GM12878 (cell line): ENCODE results near the gene KIAA0930. TPM values are rescaled to one million over a fixed set of nuclear protein-coding genes. Genes with fewer than 3 reads are reported as not detected.

Experiments used
- ATAC-seq: fragments of 200-7000 bp; cut with Tn5 transposase; 3 replicates; pipeline ENCODE4 v1.9.1; 2020; ENCODE audit warnings: mild to moderate bottlenecking, moderate library complexity
- BruUV-seq: library from RNA; stranded (reverse); fragments of 400-500 nt; replicated peaks from 2 replicates; lab custom pipeline; 2021; lab: Mats Ljungman, UMichigan
- CTCF ChIA-PET: fragments of 300-600 bp; sonication (Branson Sonifier 250); formaldehyde crosslinking; extraction: SDS; loops from one replicate; lab custom pipeline; 2021; ENCODE audit warnings: inconsistent platforms; lab: Yijun Ruan, JAX
- POLR2A ChIA-PET: fragments of 350-600 bp; formaldehyde crosslinking; extraction: SDS; loops from one replicate; lab custom pipeline; 2021; ENCODE audit warnings: inconsistent platforms; lab: Charles Lee
- RAD21 ChIA-PET: fragments of 300-600 bp; sonication (Branson Sonifier 250); formaldehyde crosslinking; loops from one replicate; lab custom pipeline; 2023; ENCODE audit warnings: antibody characterized with exemption; ENCODE audit not compliant: unreplicated experiment; lab: Charles Lee
- SMC1A ChIA-PET: fragments of 300-600 bp; sonication (Branson Sonifier 250); formaldehyde crosslinking; loops from one replicate; lab custom pipeline; 2023; ENCODE audit not compliant: unreplicated experiment, uncharacterized antibody; lab: Charles Lee
- DNase-seq: peaks from one replicate; pipeline ENCODE4 v3.0.0-alpha.2; 2011; ENCODE audit warnings: low read depth, low spot score
- FAIRE-seq: peaks from 3 replicates; lab custom pipeline; 2011; peaks lifted over from hg19 to GRCh38; lab: Jason Lieb, UNC
- H2AFZ ChIP-seq: 2 replicates; pipeline ENCODE4 v1.6.0; 2011; ENCODE audit warnings: low read depth, low read length, control low read depth; ENCODE audit not compliant: control insufficient read depth
- H3K27ac ChIP-seq: 2 replicates; pipeline ENCODE4 v1.5.1; 2011; ENCODE audit warnings: control low read depth; ENCODE audit not compliant: control insufficient read depth, insufficient read depth
- H3K27me3 ChIP-seq, 2 experiments: replicated peaks in 1 of 2; 2 replicates each; pipeline versions ENCODE4 v1.6.0 to v1.6.1; 2011; ENCODE audit warnings: low read length in 1 of 2; ENCODE audit not compliant: control insufficient read depth in 2 of 2, insufficient read depth in 2 of 2
- H3K36me3 ChIP-seq, 2 experiments: 2 replicates each; pipeline ENCODE4 v1.5.1; 2011; ENCODE audit warnings: low read length in 1 of 2; ENCODE audit not compliant: control insufficient read depth in 2 of 2, insufficient read depth in 2 of 2
- H3K4me1 ChIP-seq: 2 replicates; pipeline ENCODE4 v1.6.1; 2011; ENCODE audit warnings: mild to moderate bottlenecking, low read length, moderate library complexity, mixed read lengths; ENCODE audit not compliant: control insufficient read depth, insufficient read depth
- H3K4me2 ChIP-seq: 2 replicates; pipeline ENCODE4 v1.6.0; 2011; ENCODE audit warnings: control low read depth; ENCODE audit not compliant: control insufficient read depth, insufficient read depth
- H3K4me3 ChIP-seq: fragments of 200-600 bp; sonication (generic); 2 replicates; pipeline ENCODE4 v1.5.1; 2016
- H3K79me2 ChIP-seq: 2 replicates; pipeline ENCODE4 v1.6.0; 2011; ENCODE audit warnings: low read length; ENCODE audit not compliant: control insufficient read depth, insufficient read depth
- H3K9ac ChIP-seq: 2 replicates; pipeline ENCODE4 v1.8.0; 2011; ENCODE audit warnings: low read length, control low read depth, mixed read lengths; ENCODE audit not compliant: control insufficient read depth, insufficient read depth
- H3K9me3 ChIP-seq: replicated peaks from 3 replicates; pipeline ENCODE4 v1.5.1; 2011; ENCODE audit warnings: mild to moderate bottlenecking, low read length; ENCODE audit not compliant: control insufficient read depth, insufficient read depth
- H4K20me1 ChIP-seq: 2 replicates; pipeline ENCODE4 v1.6.0; 2011; ENCODE audit not compliant: control insufficient read depth, insufficient read depth
- E2F8 ChIP-seq: fragments of 450-650 bp; IDR thresholded peaks from 2 replicates; pipeline ENCODE4 v1.6.1; 2018; ENCODE audit warnings: mild to moderate bottlenecking, low read depth, moderate library complexity; ENCODE audit not compliant: partially characterized antibody
- FOXK2 ChIP-seq: fragments of 450-650 bp; IDR thresholded peaks from 2 replicates; pipeline ENCODE4 v1.6.1; 2017; ENCODE audit warnings: mild to moderate bottlenecking, moderate library complexity
- NFXL1 ChIP-seq: fragments of 450-650 bp; IDR thresholded peaks from 2 replicates; pipeline ENCODE4 v1.6.1; 2017; ENCODE audit warnings: antibody characterized with exemption, mild to moderate bottlenecking, borderline replicate concordance
- RB1 ChIP-seq: fragments of 450-650 bp; formaldehyde crosslinking; IDR thresholded peaks from 2 replicates; pipeline ENCODE4 v1.6.1; 2017; ENCODE audit warnings: mild to moderate bottlenecking, borderline replicate concordance
- STAT3 ChIP-seq: IDR thresholded peaks from 2 replicates; pipeline ENCODE4 v1.6.1; 2011; ENCODE audit warnings: low read depth, low read length, improper control_type of control experiment
- SUZ12 ChIP-seq: fragments of 200-600 bp; sonication (generic); IDR thresholded peaks from one replicate; pipeline ENCODE4 v1.6.1; 2018; ENCODE audit warnings: antibody characterized with exemption, mild to moderate bottlenecking; ENCODE audit not compliant: unreplicated experiment
- ZBED1 ChIP-seq: IDR thresholded peaks from 2 replicates; pipeline ENCODE4 v1.6.1; 2016; ENCODE audit warnings: borderline replicate concordance
- WGBS: methylation state at CpG from one replicate; pipeline ENCODE4 v1.1.6; 2016; ENCODE audit warnings: low lambda C conversion rate; ENCODE audit not compliant: insufficient replicate concordance, insufficient coverage; ENCODE audit errors: missing lambda C conversion rate; 5-methylcytosine and 5-hydroxymethylcytosine counted together
- in situ Hi-C: fragments of 300-500 bp; cut with MboI; formaldehyde crosslinking; loops from 9 replicates; pipeline ENCODE4 v1.14.3; 2018; ENCODE audit warnings: mixed read lengths
- intact Hi-C: fragments of 100-400 bp; cut with micrococcal nuclease; formaldehyde crosslinking; loops from one replicate; pipeline ENCODE4 v1.14.2; 2022; ENCODE audit not compliant: unreplicated experiment
- polyA plus RNA-seq, 11 experiments: library from polyadenylated mRNA; depleted of rRNA in 4 of 11; unstranded in 6 of 11; stranded (reverse) in 5 of 11; fragments of >200 nt; fragmentation: Nextera tagmentation in 4 of 11; fragmentation: Illumina TruSeq in 1 of 11; extraction: Ambion mirVana in 4 of 11; extraction: Trizol in 1 of 11; gene quantifications; 1 replicate in 1 of 11; 2 replicates in 10 of 11; pipeline versions ENCODE4 v1.2.1 to v1.2.3, GENCODE V29; 2011 to 2016; ENCODE audit warnings: inconsistent platforms in 2 of 11, missing spikeins in 2 of 11, low read depth in 1 of 11
- total RNA-seq, 4 experiments: library from RNA; depleted of rRNA in 3 of 4; stranded (reverse); fragments of >200 nt in 3 of 4; fragmentation: Illumina TruSeq in 1 of 4; extraction: Trizol in 1 of 4; gene quantifications; 2 replicates each; pipeline versions ENCODE4 v1.2.1 to v1.2.3, GENCODE V29; 2013 to 2021
- TF ChIP-seq, protein P1 (sequence below): fragments of 450-650 bp; IDR thresholded peaks from 2 replicates; pipeline ENCODE4 v1.6.1; 2017; ENCODE audit warnings: mild to moderate bottlenecking
- TF ChIP-seq, protein P2 (sequence below): fragments of 450-650 bp; IDR thresholded peaks from 2 replicates; pipeline ENCODE4 v1.6.1; 2017; ENCODE audit warnings: mild to moderate bottlenecking, moderate library complexity
- TF ChIP-seq, protein P3 (sequence below): IDR thresholded peaks from 2 replicates; pipeline ENCODE4 v1.6.1; 2012; ENCODE audit warnings: mild to moderate bottlenecking, low read depth, low read length

Gene KIAA0930
- total and polyA plus RNA-seq, 10 of the 15 experiments (the other 5 are each of a cell fraction or from before 2014, with no cell fraction given), result 3.6 to 125 (median 46.3) TPM

- peak overlapping the region; percentile 92 for H3K9ac ChIP-seq
- ChIA-PET RAD21 (no interaction called here), SMC1A (interaction anchor here (0.9 kb wide), 1 partner anchor 11 kb away, joined by 4 read pairs; no protein-coding TSS in a partner anchor), CTCF (interaction anchor here (1.2 to 2.2 kb wide), 3 partner anchors 9 to 61 kb away, joined by 4 to 6 read pairs (median 5); no protein-coding TSS in a partner anchor), POLR2A (interaction anchor here (0.8 kb wide), 1 partner anchor 11 kb away, joined by 3 read pairs; no protein-coding TSS in a partner anchor)
- in situ Hi-C loops, result no loop called here
- H3K36me3 ChIP-seq, result peaks cover 2 to 7% of the 10 kb centered on the region in 2 experiments
- 82% methylated on average over 19 of the region's 19 CpGs for WGBS
- H3K4me2 ChIP-seq, result peak overlapping the region; percentile 89
- FAIRE-seq (no peak), ATAC-seq (no peak), DNase-seq (no peak)
- H3K27ac ChIP-seq, result no peak overlapping the region; the same call in 1 of the 2 replicates
- peaks cover 9% of the 10 kb centered on the region for H3K4me1 ChIP-seq
- no peaks in the 10 kb centered on the region for H3K27me3 ChIP-seq
- H3K9me3 ChIP-seq, result no peaks in the 10 kb centered on the region
- H3K4me3 ChIP-seq, result peak overlapping the region; percentile 98
- peaks cover 69% of the 10 kb centered on the region for H3K79me2 ChIP-seq
- no peak overlapping the region for H2AFZ ChIP-seq
- H4K20me1 ChIP-seq, result no peaks in the 10 kb centered on the region
- TSS peak; percentile 78 for BruUV-seq
- intact Hi-C loops, result no loop called here
- TF ChIP-seq STAT3, result no peak
- no peak for TF ChIP-seq SUZ12
- TF ChIP-seq FOXK2, result no peak
- no peak for TF ChIP-seq E2F8
- TF ChIP-seq, protein P1, sequence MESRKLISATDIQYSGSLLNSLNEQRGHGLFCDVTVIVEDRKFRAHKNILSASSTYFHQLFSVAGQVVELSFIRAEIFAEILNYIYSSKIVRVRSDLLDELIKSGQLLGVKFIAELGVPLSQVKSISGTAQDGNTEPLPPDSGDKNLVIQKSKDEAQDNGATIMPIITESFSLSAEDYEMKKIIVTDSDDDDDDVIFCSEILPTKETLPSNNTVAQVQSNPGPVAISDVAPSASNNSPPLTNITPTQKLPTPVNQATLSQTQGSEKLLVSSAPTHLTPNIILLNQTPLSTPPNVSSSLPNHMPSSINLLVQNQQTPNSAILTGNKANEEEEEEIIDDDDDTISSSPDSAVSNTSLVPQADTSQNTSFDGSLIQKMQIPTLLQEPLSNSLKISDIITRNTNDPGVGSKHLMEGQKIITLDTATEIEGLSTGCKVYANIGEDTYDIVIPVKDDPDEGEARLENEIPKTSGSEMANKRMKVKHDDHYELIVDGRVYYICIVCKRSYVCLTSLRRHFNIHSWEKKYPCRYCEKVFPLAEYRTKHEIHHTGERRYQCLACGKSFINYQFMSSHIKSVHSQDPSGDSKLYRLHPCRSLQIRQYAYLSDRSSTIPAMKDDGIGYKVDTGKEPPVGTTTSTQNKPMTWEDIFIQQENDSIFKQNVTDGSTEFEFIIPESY, result 0 out of 2 replicates have a peak, but pooled peaks have one; percentile 5
- no peak for TF ChIP-seq NFXL1
- TF ChIP-seq, protein P2, sequence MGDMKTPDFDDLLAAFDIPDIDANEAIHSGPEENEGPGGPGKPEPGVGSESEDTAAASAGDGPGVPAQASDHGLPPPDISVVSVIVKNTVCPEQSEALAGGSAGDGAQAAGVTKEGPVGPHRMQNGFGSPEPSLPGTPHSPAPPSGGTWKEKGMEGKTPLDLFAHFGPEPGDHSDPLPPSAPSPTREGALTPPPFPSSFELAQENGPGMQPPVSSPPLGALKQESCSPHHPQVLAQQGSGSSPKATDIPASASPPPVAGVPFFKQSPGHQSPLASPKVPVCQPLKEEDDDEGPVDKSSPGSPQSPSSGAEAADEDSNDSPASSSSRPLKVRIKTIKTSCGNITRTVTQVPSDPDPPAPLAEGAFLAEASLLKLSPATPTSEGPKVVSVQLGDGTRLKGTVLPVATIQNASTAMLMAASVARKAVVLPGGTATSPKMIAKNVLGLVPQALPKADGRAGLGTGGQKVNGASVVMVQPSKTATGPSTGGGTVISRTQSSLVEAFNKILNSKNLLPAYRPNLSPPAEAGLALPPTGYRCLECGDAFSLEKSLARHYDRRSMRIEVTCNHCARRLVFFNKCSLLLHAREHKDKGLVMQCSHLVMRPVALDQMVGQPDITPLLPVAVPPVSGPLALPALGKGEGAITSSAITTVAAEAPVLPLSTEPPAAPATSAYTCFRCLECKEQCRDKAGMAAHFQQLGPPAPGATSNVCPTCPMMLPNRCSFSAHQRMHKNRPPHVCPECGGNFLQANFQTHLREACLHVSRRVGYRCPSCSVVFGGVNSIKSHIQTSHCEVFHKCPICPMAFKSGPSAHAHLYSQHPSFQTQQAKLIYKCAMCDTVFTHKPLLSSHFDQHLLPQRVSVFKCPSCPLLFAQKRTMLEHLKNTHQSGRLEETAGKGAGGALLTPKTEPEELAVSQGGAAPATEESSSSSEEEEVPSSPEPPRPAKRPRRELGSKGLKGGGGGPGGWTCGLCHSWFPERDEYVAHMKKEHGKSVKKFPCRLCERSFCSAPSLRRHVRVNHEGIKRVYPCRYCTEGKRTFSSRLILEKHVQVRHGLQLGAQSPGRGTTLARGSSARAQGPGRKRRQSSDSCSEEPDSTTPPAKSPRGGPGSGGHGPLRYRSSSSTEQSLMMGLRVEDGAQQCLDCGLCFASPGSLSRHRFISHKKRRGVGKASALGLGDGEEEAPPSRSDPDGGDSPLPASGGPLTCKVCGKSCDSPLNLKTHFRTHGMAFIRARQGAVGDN, result no peak
- TF ChIP-seq, protein P3, sequence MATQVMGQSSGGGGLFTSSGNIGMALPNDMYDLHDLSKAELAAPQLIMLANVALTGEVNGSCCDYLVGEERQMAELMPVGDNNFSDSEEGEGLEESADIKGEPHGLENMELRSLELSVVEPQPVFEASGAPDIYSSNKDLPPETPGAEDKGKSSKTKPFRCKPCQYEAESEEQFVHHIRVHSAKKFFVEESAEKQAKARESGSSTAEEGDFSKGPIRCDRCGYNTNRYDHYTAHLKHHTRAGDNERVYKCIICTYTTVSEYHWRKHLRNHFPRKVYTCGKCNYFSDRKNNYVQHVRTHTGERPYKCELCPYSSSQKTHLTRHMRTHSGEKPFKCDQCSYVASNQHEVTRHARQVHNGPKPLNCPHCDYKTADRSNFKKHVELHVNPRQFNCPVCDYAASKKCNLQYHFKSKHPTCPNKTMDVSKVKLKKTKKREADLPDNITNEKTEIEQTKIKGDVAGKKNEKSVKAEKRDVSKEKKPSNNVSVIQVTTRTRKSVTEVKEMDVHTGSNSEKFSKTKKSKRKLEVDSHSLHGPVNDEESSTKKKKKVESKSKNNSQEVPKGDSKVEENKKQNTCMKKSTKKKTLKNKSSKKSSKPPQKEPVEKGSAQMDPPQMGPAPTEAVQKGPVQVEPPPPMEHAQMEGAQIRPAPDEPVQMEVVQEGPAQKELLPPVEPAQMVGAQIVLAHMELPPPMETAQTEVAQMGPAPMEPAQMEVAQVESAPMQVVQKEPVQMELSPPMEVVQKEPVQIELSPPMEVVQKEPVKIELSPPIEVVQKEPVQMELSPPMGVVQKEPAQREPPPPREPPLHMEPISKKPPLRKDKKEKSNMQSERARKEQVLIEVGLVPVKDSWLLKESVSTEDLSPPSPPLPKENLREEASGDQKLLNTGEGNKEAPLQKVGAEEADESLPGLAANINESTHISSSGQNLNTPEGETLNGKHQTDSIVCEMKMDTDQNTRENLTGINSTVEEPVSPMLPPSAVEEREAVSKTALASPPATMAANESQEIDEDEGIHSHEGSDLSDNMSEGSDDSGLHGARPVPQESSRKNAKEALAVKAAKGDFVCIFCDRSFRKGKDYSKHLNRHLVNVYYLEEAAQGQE, result no peak
- no peak for TF ChIP-seq RB1
- no peak for TF ChIP-seq ZBED1
Observed at GRCh38 chr22:45162531-45162930, 78.2 kb downstream of the KIAA0930 start.
